GM20000 (cell line): ENCODE measurements around the gene ADM5.

Source experiments
- DNase-seq: peaks from one replicate; pipeline ENCODE4 v3.0.0; 2012; ENCODE audit warnings: low spot score
- TF ChIP-seq, protein P1 (sequence below): IDR thresholded peaks from 2 replicates; pipeline ENCODE4 v1.5.1; 2012; ENCODE audit warnings: mild to moderate bottlenecking, control low read depth; ENCODE audit errors: extremely low read depth, missing control alignments

Gene ADM5

GRCh38 chr19:49658566-49659442, 30.6 kb upstream of the ADM5 start:
- TF ChIP-seq, protein P1, sequence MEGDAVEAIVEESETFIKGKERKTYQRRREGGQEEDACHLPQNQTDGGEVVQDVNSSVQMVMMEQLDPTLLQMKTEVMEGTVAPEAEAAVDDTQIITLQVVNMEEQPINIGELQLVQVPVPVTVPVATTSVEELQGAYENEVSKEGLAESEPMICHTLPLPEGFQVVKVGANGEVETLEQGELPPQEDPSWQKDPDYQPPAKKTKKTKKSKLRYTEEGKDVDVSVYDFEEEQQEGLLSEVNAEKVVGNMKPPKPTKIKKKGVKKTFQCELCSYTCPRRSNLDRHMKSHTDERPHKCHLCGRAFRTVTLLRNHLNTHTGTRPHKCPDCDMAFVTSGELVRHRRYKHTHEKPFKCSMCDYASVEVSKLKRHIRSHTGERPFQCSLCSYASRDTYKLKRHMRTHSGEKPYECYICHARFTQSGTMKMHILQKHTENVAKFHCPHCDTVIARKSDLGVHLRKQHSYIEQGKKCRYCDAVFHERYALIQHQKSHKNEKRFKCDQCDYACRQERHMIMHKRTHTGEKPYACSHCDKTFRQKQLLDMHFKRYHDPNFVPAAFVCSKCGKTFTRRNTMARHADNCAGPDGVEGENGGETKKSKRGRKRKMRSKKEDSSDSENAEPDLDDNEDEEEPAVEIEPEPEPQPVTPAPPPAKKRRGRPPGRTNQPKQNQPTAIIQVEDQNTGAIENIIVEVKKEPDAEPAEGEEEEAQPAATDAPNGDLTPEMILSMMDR = no peak
- DNase-seq = no peak

DNA sequence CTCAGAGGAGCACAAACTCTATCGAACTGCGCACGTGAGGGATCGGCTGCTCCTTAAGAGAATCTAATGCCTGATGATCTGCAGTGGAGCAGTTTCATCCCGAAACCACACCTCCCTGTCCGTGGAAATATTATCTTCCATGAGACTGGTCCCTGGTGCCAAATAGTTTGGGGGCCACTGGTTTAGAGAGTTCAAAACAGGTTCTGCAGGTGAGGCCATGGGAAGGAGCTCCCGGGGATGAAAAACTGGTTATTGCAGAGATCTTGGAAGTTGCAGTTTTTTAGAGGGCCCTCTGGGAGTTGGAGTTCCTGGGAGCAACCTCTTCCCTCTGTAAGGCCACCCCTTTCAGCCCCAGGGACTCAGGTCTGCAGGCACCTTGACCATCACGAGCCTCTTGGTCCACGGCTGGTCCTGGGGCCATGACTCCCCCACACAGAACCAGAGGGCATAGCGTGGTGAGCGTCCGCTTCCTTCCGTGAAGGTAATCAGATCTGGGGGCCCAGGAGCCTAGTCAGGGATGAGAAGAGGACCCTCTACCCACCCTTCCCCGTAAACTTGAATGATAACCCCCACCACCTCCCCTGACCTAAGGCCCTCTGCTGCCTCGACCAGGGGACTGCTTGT, 28.9 kb upstream of the ADM5 start:
- no peak for DNase-seq

DNA sequence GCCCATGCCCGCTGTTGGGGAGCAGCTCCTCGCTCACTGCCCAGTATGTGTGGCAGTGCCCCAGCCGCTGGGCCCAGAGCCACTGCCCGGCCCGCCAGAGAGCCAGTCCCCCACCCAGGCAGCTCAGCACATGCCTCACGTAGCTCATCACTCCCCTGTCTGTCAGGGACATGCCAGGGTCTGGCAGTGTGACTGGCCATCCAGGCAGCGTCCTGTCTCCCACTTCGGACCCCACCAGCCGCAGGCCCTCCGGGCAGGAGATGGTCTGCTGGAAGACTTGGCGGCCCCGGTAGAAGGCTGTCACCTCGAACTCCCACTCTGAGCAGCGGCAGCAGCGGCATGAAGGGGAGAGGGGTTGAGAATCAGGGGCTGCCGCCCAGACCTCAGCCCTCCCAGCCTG, 27.4 kb upstream of the ADM5 start:
- TF ChIP-seq, protein P1 = no peak

More for the DNA sequence above, 28.9 kb upstream of the ADM5 start:
- TF ChIP-seq, protein P1 = no peak

DNA sequence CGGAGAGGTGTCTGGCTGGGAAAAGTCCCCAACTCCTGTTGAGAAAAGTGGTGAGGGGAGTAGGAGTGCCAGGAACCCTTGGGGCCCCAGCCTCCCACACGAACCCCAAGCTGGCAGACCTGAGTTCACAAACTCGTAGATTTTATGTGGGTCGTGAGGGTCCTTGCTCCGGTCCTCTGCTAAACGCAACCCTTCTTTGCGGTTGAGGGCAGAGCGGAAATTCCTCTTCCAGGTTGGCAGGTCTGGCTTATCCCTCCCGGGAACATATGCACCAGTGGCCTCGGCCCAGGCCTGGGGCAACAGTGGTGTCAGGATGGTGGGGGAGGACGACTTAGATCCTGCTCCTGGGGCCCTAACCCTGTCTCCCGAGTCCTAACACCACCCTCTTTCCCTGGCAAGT, 26.2 kb upstream of the ADM5 start:
- TF ChIP-seq, protein P1 = no peak
- DNase-seq = no peak

More for the DNA sequence above, 27.4 kb upstream of the ADM5 start:
- DNase-seq = no peak

DNA sequence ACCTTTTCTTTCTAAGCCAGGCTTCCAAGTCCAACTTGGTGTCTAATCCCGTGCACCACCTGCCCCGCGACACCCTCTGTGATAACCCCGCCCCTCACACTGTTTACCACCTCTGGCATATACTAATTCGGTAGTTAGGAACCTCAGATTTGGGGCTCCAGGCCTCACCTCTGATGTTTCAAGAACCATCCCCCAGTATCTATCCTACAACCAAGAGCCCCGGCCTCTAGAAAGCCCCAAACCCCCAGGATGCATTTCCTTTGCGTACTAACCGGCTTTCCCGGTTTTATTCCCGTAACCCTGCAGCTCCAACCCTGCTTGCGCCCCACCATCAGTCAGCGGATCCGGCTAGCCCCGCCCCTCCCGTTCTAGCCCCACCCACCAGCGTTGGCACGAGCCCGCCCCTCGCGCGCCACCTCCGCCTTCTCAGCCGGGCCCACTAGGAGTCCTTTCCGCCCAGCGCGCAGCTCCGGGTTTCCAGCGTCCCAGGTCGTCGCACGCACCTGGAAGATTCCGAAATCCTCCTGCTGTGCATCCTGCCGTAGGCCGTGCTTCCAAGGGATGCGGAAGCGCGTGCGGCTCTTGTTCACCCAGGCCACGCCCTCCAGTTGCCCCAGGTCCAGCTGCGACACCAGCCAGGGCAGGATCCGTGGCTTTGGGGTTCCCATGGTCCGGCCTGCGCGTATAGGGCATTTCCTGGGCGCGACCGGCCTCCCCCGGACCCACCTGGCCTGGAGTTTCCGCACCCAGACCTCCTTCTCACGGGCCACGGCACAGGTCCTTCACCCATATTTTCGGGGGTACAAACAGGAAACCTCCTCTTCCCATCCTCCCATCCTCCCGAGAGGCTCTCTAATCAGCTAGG, 25.0 kb upstream of the ADM5 start:
- peak; percentile 91 for DNase-seq
- TF ChIP-seq, protein P1 = no peak

DNA sequence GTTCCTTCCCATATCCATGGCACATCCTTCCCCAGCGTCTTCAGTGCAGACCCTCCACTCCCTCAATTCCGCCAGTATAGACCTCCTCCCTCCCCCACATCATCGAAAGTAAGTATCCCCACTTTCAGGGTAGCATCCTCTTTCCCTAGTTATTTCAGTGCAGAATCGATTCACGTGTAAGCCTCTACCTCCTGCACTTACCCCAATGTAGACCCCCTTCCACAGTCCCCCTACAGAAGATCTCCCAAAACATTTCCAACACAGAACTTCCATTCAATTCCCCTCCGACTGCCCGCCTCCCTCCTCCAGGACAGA, 24.4 kb upstream of the ADM5 start:
- TF ChIP-seq, protein P1 = no peak
- DNase-seq = no peak
